Panc1 (cell line): ENCODE measurements around the gene MFSD12. TPM values are rescaled to one million over a fixed set of nuclear protein-coding genes. Genes with fewer than 3 reads are reported as not detected.

Experiments used
- ATAC-seq: fragments of 200-7000 bp; cut with Tn5 transposase; 2 replicates; pipeline ENCODE4 v1.9.1; 2020; ENCODE audit warnings: mild to moderate bottlenecking, moderate library complexity
- BruUV-seq: library from RNA; stranded (reverse); fragments of 400-500 nt; replicated peaks from 2 replicates; lab custom pipeline; 2021; lab: Mats Ljungman, UMichigan
- CTCF ChIA-PET: fragments of 300-600 bp; sonication (Branson Sonifier 250); formaldehyde crosslinking; loops from one replicate; lab custom pipeline; 2022; ENCODE audit warnings: antibody characterized with exemption; lab: Charles Lee
- POLR2A ChIA-PET: fragments of 300-600 bp; sonication (Branson Sonifier 250); formaldehyde crosslinking; loops from one replicate; lab custom pipeline; 2022; ENCODE audit warnings: antibody characterized with exemption; lab: Charles Lee
- DNase-seq: peaks from one replicate; pipeline ENCODE4 v3.0.0-alpha.2; 2010; ENCODE audit warnings: low read depth, low spot score
- H3K27ac ChIP-seq: 2 replicates; pipeline ENCODE4 v1.5.1; 2011; ENCODE audit warnings: mild to moderate bottlenecking, low read length, inconsistent platforms
- H3K27me3 ChIP-seq: fragments of 200-500 bp; sonication (Bioruptor generic); 2 replicates; pipeline ENCODE4 v1.6.0; 2014; ENCODE audit warnings: low read length, inconsistent platforms; ENCODE audit not compliant: control insufficient read depth, insufficient read depth
- H3K36me3 ChIP-seq: fragments of 200-500 bp; sonication (Bioruptor generic); 2 replicates; pipeline ENCODE4 v1.5.1; 2014; ENCODE audit warnings: inconsistent platforms, mild to moderate bottlenecking, low read length, moderate library complexity; ENCODE audit not compliant: control insufficient read depth, insufficient read depth
- H3K4me1 ChIP-seq: 2 replicates; pipeline ENCODE4 v1.5.1; 2011; ENCODE audit warnings: inconsistent platforms, mild to moderate bottlenecking, low read length, moderate library complexity; ENCODE audit not compliant: control insufficient read depth, insufficient read depth
- H3K4me3 ChIP-seq, 2 experiments: 2 replicates each; pipeline ENCODE4 v1.5.1; 2011 to 2012; ENCODE audit warnings: low read depth in 2 of 2, low read length in 2 of 2, mild to moderate bottlenecking in 2 of 2, inconsistent platforms in 1 of 2, moderate library complexity in 1 of 2
- H3K9me3 ChIP-seq: fragments of 200-500 bp; sonication (Bioruptor generic); 2 replicates; pipeline ENCODE4 v1.5.1; 2014; ENCODE audit warnings: low read depth, mild to moderate bottlenecking, inconsistent platforms, low read length, moderate library complexity; ENCODE audit not compliant: control insufficient read depth, insufficient read depth
- POLR2AphosphoS5 ChIP-seq: IDR thresholded peaks from 2 replicates; pipeline ENCODE4 v1.6.1; 2012; ENCODE audit warnings: mild to moderate bottlenecking, low read depth, low read length, moderate library complexity
- SIN3A ChIP-seq: IDR thresholded peaks from 2 replicates; pipeline ENCODE4 v1.6.1; 2012; ENCODE audit warnings: low read depth, mild to moderate bottlenecking, low read length, moderate library complexity, borderline replicate concordance; ENCODE audit not compliant: insufficient read depth
- TCF7L2 ChIP-seq: IDR thresholded peaks from 2 replicates; pipeline ENCODE4 v1.6.1; 2011; ENCODE audit warnings: mild to moderate bottlenecking, low read depth, low read length, inconsistent platforms
- in situ Hi-C: cut with HindIII; loops from 2 replicates; pipeline ENCODE4 v1.10.0; 2016; ENCODE audit warnings: low sequenced_read_pairs, low pct_unique_long_range_greater_than_20kb
- intact Hi-C: fragments of 100-400 bp; cut with micrococcal nuclease; formaldehyde crosslinking; loops from one replicate; pipeline ENCODE4 v1.10.0; 2022; ENCODE audit not compliant: unreplicated experiment
- total RNA-seq: library from RNA; stranded (reverse); gene quantifications from one replicate; pipeline ENCODE4 v1.2.1, GENCODE V29; 2021; ENCODE audit not compliant: unreplicated experiment
- TF ChIP-seq, protein P1 (sequence below): fragments of 450-650 bp; IDR thresholded peaks from 2 replicates; pipeline ENCODE4 v1.5.1; 2017; ENCODE audit warnings: mild to moderate bottlenecking
- TF ChIP-seq, protein P2 (sequence below), 2 experiments: IDR thresholded peaks; 2 replicates each; pipeline ENCODE4 v1.6.1; 2011 to 2012; ENCODE audit warnings: low read depth in 2 of 2, control low read depth in 1 of 2, low read length in 1 of 2, mild to moderate bottlenecking in 1 of 2, moderate library complexity in 1 of 2; ENCODE audit not compliant: insufficient read depth in 1 of 2

The MFSD12 gene
- total RNA-seq, 1 experiment from 2014 or later: 98.8 TPM

DNA sequence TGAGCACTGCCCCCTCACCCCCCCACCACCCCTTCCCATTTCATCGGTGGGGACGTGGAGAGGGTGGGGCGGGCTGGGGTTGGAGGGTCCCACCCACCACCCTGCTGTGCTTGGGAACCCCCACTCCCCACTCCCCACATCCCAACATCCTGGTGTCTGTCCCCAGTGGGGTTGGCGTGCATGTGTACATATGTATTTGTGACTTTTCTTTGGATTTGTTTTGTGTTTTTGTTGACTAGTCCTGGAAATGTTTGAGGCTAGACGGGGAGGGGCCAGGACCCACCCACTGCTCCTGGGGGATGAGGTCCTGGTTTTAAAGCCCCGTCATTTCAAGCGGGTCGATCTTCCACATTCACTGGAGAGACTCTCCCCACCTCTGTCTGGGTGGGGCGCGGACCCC lies 21.4 kb downstream of the MFSD12 start:
- no peak for ATAC-seq

DNA sequence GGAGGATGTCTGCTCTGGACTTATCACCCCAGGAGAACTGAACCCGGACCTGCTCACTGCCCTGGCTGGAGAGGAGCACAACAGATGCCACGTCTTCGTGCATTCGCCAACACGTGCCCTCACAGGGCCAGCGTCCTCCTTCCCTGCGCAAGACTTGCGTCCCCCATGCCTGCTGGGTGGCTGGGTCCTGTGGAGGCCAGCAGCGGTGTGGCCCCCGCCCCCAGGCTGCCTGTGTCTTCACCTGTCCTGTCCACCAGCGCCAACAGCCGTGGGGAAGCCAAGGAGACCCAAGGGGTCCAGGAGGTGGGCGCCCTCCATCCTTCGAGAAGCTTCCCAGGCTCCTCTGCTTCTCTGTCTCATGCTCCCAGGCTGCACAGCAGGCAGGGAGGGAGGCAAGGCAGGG lies 21.8 kb downstream of the MFSD12 start:
- CTCF ChIA-PET: no interaction called here
- no peak for ATAC-seq
- Histone ChIP-seq H3K27ac (no peak overlapping the region), H3K4me1 (peaks cover 7% of the 10 kb centered on the region; the same call in 1 of the 2 replicates), H3K9me3 (no peaks in the 10 kb centered on the region), H3K4me3 (no peak overlapping the region), H3K27me3 (no peaks in the 10 kb centered on the region), H3K36me3 (no peaks in the 10 kb centered on the region; the same call in 1 of the 2 replicates)
- no TSS peak for BruUV-seq
- DNase-seq: no peak
- TF ChIP-seq, protein P1, sequence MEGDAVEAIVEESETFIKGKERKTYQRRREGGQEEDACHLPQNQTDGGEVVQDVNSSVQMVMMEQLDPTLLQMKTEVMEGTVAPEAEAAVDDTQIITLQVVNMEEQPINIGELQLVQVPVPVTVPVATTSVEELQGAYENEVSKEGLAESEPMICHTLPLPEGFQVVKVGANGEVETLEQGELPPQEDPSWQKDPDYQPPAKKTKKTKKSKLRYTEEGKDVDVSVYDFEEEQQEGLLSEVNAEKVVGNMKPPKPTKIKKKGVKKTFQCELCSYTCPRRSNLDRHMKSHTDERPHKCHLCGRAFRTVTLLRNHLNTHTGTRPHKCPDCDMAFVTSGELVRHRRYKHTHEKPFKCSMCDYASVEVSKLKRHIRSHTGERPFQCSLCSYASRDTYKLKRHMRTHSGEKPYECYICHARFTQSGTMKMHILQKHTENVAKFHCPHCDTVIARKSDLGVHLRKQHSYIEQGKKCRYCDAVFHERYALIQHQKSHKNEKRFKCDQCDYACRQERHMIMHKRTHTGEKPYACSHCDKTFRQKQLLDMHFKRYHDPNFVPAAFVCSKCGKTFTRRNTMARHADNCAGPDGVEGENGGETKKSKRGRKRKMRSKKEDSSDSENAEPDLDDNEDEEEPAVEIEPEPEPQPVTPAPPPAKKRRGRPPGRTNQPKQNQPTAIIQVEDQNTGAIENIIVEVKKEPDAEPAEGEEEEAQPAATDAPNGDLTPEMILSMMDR: no peak
- TF ChIP-seq POLR2AphosphoS5 (no peak), TCF7L2 (no peak), SIN3A (no peak)
- TF ChIP-seq, protein P2, sequence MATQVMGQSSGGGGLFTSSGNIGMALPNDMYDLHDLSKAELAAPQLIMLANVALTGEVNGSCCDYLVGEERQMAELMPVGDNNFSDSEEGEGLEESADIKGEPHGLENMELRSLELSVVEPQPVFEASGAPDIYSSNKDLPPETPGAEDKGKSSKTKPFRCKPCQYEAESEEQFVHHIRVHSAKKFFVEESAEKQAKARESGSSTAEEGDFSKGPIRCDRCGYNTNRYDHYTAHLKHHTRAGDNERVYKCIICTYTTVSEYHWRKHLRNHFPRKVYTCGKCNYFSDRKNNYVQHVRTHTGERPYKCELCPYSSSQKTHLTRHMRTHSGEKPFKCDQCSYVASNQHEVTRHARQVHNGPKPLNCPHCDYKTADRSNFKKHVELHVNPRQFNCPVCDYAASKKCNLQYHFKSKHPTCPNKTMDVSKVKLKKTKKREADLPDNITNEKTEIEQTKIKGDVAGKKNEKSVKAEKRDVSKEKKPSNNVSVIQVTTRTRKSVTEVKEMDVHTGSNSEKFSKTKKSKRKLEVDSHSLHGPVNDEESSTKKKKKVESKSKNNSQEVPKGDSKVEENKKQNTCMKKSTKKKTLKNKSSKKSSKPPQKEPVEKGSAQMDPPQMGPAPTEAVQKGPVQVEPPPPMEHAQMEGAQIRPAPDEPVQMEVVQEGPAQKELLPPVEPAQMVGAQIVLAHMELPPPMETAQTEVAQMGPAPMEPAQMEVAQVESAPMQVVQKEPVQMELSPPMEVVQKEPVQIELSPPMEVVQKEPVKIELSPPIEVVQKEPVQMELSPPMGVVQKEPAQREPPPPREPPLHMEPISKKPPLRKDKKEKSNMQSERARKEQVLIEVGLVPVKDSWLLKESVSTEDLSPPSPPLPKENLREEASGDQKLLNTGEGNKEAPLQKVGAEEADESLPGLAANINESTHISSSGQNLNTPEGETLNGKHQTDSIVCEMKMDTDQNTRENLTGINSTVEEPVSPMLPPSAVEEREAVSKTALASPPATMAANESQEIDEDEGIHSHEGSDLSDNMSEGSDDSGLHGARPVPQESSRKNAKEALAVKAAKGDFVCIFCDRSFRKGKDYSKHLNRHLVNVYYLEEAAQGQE (IDR thresholded peaks at IDR 0.05; ENCODE audit: insufficient read depth in 1 of 2, low read depth in 2 of 2, low read length in 1 of 2): no peak
- in situ Hi-C loops (no loop called here), intact Hi-C loops (no loop called here)
- POLR2A ChIA-PET: no interaction called here

More for the DNA sequence above, 21.4 kb downstream of the MFSD12 start:
- CTCF ChIA-PET: no interaction called here
- no peaks in the 10 kb centered on the region; the same call in 1 of the 2 replicates for H3K36me3 ChIP-seq
- no peaks in the 10 kb centered on the region for H3K27me3 ChIP-seq
- peaks cover 7% of the 10 kb centered on the region; the same call in 1 of the 2 replicates for H3K4me1 ChIP-seq
- no TSS peak for BruUV-seq
- H3K9me3 ChIP-seq: no peaks in the 10 kb centered on the region
- intact Hi-C loops: no loop called here
- DNase-seq: no peak
- in situ Hi-C loops: no loop called here
- TF ChIP-seq POLR2AphosphoS5: no peak
- TF ChIP-seq SIN3A: no peak
- TF ChIP-seq, protein P1: no peak
- TF ChIP-seq TCF7L2: no peak
- TF ChIP-seq, protein P2 (IDR thresholded peaks at IDR 0.05; ENCODE audit: insufficient read depth in 1 of 2, low read depth in 2 of 2, low read length in 1 of 2): no peak
- no peak overlapping the region for H3K4me3 ChIP-seq
- POLR2A ChIA-PET: no interaction called here
- no peak overlapping the region for H3K27ac ChIP-seq
